BJ (cell line): ENCODE measurements around the gene RETREG1. TPM values are rescaled to one million over a fixed set of nuclear protein-coding genes. Genes with fewer than 3 reads are reported as not detected.

Experiments
- CTCF ChIA-PET: fragments of 350-600 bp; formaldehyde crosslinking; extraction: SDS; loops from one replicate; lab custom pipeline; 2021; ENCODE audit warnings: antibody characterized with exemption, inconsistent platforms; lab: Yijun Ruan, JAX
- POLR2A ChIA-PET: fragments of 300-600 bp; sonication (Branson Sonifier 250); formaldehyde crosslinking; extraction: SDS; loops from one replicate; lab custom pipeline; 2021; ENCODE audit warnings: antibody characterized with exemption; lab: Charles Lee
- DNase-seq: peaks from one replicate; pipeline ENCODE4 v3.0.0-alpha.2; 2011; ENCODE audit warnings: low read depth
- H3K27me3 ChIP-seq: 2 replicates; pipeline ENCODE4 v1.6.0; 2011; ENCODE audit warnings: low read length; ENCODE audit not compliant: control insufficient read depth, insufficient read depth
- H3K36me3 ChIP-seq: 2 replicates; pipeline ENCODE4 v1.5.1; 2011; ENCODE audit warnings: low read length; ENCODE audit not compliant: control insufficient read depth, insufficient read depth
- H3K4me3 ChIP-seq: 2 replicates; pipeline ENCODE4 v1.5.1; 2011; ENCODE audit warnings: low read depth, mild to moderate bottlenecking, control low read depth, low read length
- polyA plus RNA-seq: library from polyadenylated mRNA; depleted of rRNA; stranded (reverse); fragments of >200 nt; gene quantifications from 2 replicates; pipeline ENCODE4 v1.2.3, GENCODE V29; 2011
- TF ChIP-seq, protein P1 (sequence below): IDR thresholded peaks from 2 replicates; pipeline ENCODE4 v1.5.1; 2011; ENCODE audit warnings: low read depth, mild to moderate bottlenecking, control low read depth, inconsistent platforms, low read length, moderate library complexity; ENCODE audit not compliant: insufficient read depth

RETREG1 gene
- polyA plus RNA-seq, 1 experiment, result 0.04 TPM

DNA sequence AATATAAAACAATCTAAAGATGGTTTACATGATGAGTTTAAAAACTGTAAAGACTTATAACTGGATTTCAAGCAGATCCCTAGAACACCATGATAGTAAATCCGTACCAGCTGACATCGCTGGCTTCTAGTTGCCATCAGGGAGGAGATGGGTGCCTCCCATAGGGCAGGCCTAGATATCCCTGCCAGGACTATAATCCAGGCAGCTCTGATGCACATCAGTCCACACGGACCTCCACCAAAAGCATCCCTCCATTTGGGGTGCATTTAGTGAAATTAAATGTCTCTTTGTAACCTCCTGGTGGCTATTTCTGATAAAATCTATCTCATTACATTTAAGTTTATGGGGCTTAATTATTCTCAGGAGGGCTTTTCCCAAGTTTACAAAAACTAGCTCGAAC is 45.8 kb downstream of the RETREG1 start:
- no peaks in the 10 kb centered on the region for H3K36me3 ChIP-seq
- CTCF ChIA-PET, result interaction anchor here (0.6 to 2.0 kb wide), 4 partner anchors 15 to 420 kb away, joined by 3 to 5 read pairs (median 4); no protein-coding TSS in a partner anchor
- no peak for DNase-seq
- H3K4me3 ChIP-seq, result no peak overlapping the region
- POLR2A ChIA-PET, result no interaction called here
- TF ChIP-seq, protein P1, sequence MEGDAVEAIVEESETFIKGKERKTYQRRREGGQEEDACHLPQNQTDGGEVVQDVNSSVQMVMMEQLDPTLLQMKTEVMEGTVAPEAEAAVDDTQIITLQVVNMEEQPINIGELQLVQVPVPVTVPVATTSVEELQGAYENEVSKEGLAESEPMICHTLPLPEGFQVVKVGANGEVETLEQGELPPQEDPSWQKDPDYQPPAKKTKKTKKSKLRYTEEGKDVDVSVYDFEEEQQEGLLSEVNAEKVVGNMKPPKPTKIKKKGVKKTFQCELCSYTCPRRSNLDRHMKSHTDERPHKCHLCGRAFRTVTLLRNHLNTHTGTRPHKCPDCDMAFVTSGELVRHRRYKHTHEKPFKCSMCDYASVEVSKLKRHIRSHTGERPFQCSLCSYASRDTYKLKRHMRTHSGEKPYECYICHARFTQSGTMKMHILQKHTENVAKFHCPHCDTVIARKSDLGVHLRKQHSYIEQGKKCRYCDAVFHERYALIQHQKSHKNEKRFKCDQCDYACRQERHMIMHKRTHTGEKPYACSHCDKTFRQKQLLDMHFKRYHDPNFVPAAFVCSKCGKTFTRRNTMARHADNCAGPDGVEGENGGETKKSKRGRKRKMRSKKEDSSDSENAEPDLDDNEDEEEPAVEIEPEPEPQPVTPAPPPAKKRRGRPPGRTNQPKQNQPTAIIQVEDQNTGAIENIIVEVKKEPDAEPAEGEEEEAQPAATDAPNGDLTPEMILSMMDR, result no peak
- no peaks in the 10 kb centered on the region for H3K27me3 ChIP-seq

DNA sequence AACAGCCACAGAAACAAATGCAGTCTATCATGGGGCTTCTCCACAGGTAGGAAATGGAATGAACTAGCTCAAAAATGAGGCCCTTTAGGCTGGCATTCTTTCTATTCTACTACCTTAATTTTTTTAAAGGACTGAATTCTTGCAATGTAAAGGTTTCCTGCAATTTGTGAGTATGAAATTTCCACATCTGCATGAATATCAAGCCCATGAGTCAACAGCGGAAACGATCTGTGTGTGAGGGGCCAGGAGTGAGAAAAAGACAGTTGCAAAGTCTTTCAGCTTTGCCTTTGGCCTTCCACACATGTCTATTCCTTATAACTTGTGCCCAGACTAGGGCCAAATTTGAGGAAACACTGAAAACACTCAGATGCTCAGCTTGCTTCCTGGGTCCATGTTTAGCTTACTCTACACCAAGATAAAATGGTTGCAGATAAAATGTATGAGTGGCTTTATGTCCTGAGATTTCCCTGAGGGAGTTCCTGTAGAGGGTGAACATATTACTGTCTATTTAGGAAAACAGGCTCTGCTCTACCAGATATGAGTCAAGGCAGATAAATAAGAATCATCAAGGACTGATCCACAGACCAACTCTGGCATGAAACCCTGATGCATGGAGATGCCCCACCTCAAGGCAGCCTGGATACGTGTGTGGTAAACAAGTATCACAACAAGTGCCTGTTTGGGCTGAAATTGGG is 46.5 kb downstream of the RETREG1 start:
- TF ChIP-seq, protein P1, result no peak
- no peak for DNase-seq
- POLR2A ChIA-PET, result no interaction called here
- no peaks in the 10 kb centered on the region for H3K36me3 ChIP-seq
- H3K27me3 ChIP-seq, result no peaks in the 10 kb centered on the region
- no peak overlapping the region for H3K4me3 ChIP-seq
- CTCF ChIA-PET, result interaction anchor here (0.6 to 1.7 kb wide), 4 partner anchors 9 to 21 kb away, joined by 3 to 7 read pairs (median 4); no protein-coding TSS in a partner anchor

DNA sequence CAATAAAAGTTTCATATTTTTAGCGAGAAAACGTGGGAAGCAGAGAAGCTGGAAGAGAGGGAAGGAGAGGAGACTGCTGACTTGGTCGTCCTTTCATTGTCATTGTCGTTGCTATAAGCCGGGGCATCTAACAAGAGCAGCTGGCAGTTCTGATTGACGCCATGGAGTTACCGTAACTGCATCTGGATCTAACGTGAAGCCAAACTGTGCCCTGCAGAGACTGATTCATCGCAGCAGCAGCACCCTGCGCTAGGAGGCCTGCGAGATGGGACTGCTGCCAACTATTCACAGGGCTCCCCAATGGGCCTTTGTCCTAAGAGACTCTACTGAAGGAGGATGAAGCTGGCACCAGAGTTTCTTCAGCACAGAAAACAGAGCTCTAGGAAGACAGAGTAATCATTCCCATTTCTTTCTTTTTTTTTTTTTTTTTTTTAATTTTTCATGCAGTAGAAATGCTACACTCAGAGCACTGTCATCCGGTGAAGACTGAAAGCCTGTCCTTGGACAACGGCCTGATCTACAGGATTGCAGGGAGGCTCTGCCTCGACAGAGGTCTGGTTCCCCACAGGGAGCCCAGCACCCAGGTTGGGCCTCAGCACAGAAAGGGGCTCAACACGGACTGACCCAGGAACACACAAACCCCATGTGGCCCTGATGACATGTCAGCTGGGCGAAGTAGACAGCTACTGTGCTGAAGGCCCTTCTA is 47.8 kb downstream of the RETREG1 start:
- TF ChIP-seq, protein P1, result no peak
- no peak for DNase-seq
- Histone ChIP-seq H3K36me3 (no peaks in the 10 kb centered on the region), H3K4me3 (no peak overlapping the region), H3K27me3 (no peaks in the 10 kb centered on the region)
- ChIA-PET CTCF (interaction anchor here (0.8 to 3.3 kb wide), 3 partner anchors 9 to 17 kb away, joined by 3 to 22 read pairs (median 7); no protein-coding TSS in a partner anchor), POLR2A (no interaction called here)

DNA sequence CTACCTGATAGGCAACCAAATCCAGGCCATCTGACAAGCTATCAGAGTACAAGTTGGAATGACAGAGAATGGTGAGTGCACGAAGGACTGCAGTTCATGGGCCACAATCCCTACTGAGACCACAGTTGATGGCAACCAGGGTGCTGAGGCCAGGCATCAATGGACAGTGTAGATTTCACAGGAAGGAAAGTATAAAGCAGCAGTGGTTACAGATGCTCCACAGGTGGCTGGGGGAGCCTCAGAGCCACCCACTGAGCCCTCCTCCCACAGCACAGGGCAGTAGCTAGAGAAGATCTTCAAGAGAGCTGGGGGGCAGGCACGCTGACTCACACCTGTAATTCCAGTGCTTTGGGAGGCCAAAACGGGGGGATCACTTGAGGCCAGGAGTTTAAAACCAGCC is 49.4 kb downstream of the RETREG1 start:
- no peak for DNase-seq
- Histone ChIP-seq H3K27me3 (no peaks in the 10 kb centered on the region), H3K4me3 (no peak overlapping the region), H3K36me3 (no peaks in the 10 kb centered on the region)
- ChIA-PET CTCF (interaction anchor here (1.3 to 3.6 kb wide), 3 partner anchors 16 to 28 kb away, joined by 3 to 22 read pairs (median 14); no protein-coding TSS in a partner anchor), POLR2A (no interaction called here)
- TF ChIP-seq, protein P1, result no peak

DNA sequence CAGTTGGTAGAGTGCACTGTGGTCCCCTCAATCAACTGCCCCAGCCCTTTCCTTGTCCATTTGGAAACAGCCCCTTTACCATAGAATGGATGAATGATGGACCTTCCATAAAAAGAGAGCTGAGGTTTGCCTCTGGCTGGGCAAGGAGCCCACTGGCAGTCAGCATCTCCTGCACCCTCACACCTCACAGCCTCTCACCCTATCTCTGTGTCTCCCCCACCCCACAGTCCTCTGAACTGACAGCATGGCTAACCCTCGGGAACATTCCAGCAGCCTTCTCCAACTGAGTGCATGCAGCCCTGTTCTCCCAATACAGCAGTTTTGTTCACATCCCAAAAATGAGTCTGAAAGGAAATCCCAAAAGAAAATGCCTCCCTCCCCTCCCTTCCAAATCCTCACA is 51.7 kb downstream of the RETREG1 start:
- no peaks in the 10 kb centered on the region for H3K36me3 ChIP-seq
- H3K4me3 ChIP-seq, result no peak overlapping the region
- CTCF ChIA-PET, result interaction anchor here (0.6 to 3.6 kb wide), 3 partner anchors 16 to 625 kb away, joined by 3 to 14 read pairs (median 4); no protein-coding TSS in a partner anchor
- no peak for DNase-seq
- POLR2A ChIA-PET, result no interaction called here
- TF ChIP-seq, protein P1, result no peak
- no peaks in the 10 kb centered on the region for H3K27me3 ChIP-seq
